HG03045 (cell line): ENCODE measurements around the gene ERGIC1.
"Not testable (repeated sequence)": the region's sequence is repeated elsewhere in the genome, so short reads cannot be mapped to it uniquely, and the experiment has no call there.

Experiments
- ATAC-seq: cut with Tn5 transposase; IDR thresholded peaks from one replicate; pipeline ENCODE4 v1.9.1; 2021; ENCODE audit warnings: mild to moderate bottlenecking, moderate library complexity; ENCODE audit not compliant: unreplicated experiment

ERGIC1 gene

DNA sequence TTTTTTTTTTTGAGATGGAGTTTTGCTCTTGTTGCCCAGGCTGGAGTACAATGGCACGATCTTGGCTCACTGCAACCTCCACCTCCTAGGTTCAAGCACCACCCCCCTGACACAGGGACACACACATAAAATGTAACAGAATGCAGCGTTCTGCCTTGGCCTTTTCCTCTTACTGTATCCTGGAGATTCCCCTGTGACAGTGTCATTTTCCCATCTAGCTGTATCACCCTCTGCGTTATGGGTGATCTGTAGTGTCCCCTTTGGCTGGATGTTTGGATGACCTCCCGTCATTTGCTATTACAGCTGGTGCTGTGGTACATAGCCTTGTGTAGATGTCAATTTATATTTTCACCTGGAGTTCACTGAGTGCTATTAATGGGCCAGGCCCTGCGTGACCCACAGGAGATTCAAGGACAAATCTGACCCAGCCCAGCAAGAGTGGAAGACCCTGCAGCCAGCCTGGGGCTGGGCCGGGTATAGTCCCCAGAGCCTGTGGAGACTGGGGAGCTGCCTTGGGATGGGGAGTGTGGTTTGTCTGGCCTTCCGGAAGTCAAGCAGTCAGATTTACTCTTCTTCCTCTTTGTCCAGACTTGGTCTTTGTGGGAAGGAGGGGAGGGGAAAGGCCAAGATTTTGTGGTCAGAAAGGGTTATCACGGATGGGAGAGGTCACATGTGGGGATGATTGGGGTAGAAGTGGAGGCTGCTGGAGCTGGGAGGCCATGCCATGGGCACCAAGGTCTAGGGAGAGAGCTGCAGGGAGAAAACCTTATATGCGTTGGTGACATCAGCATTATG lies 43.6 kb downstream of the ERGIC1 start:
- no peak for ATAC-seq

DNA sequence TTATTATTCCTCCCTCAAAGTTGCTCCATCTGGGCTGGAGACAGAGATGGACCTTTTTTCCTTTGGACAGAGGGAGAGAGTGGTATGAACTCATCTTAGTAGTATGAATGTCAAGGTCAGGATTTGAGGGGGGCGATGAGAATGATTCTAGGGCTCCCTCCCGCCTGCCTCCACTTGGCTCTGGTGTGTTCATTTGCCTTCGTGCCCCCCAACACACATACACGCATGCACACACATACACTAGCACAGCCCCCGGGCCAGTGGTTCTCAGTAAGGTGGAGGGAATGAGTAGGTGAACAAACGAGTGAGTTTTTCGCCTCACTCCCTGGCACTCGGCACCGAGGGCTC lies 44.5 kb downstream of the ERGIC1 start:
- ATAC-seq, result no peak

DNA sequence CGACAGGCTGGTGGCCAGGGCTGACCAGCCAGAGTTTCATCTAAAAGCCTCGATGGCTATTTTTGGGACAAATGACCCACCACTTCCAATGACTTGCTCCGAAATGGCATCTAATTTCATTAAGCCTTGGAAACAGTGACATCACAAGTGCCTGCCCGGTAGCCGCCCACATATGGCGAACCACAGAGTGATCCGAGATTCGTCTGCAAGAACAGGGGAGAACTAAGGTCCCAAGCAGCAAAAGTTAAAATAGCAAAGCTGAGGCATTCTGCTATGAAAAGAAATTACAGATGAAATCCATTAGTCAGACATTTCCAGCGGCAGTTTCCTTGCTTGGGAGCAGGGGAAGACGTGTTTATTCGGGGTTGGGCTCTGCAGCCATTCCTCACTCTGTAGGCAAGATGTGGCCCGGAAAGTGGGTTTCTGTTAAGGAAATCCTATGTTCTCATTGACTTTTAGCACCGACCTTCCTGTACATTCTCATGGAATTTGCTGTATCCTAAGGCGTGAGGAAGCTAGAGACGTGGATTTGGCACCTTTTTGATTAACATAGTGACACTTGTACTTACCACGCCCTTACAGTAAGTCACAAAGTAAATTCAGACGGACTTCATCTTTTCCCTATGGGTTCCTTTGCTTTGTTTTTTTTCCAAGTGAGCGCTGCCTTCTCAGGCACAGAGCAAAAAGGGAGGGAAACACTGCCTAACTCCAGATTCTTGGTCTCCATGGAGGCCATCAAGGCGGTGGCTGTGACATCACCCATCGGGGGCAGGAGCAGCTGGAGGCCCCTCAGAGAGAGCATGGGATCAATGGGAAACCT lies 45.1 kb downstream of the ERGIC1 start:
- ATAC-seq, result no peak

DNA sequence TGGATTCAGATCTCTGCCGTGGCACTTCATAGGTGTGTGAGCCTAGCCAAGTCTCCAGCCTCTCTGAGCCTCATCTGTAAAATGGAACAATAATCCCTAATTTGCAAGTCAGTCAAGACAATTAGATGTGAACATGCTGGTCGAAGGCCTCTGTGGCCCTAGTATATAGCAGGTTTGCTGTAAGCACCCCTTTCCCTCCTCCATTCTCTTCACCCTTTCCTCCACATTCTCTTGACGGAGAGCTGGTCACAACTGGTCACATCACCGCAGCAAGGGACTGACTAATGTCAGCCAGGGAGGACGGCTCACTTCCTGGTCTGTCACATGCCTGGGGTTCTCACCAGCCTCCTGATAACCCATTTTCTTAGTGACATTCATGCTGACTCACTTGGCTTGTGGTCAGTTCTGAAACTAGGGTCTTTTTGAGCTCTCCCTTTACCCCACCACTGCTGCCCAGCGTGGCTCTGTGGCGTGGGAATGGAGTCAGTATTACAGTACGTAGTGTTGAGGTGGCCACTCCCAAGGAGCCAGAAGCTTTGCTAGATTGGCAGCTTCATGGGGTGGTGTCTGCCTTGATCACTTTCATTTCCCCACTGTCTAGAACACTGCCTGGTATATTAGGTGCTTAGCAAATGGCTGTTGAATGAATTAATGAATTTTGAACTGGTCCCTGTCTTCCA lies 47.8 kb downstream of the ERGIC1 start:
- peak; percentile 59 for ATAC-seq

DNA sequence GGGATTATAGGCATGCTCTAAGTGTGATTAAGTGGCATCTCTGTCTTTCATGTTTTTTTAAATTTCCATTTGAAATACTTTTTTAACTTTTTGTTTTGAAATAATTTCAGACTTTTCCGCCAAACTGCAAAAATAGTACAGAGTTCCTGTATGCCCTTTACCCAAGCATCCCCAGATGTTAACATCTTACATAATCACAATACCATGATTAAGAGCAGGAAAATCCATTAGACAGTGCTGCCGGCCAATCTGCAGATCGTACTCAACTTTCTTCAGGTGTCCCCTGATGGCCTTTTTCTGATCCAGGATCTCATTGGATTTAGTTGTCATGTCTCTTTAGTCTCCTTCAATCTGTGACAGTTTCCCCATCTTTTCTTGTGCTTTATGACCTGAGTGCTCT lies 49.0 kb downstream of the ERGIC1 start:
- no peak for ATAC-seq

DNA sequence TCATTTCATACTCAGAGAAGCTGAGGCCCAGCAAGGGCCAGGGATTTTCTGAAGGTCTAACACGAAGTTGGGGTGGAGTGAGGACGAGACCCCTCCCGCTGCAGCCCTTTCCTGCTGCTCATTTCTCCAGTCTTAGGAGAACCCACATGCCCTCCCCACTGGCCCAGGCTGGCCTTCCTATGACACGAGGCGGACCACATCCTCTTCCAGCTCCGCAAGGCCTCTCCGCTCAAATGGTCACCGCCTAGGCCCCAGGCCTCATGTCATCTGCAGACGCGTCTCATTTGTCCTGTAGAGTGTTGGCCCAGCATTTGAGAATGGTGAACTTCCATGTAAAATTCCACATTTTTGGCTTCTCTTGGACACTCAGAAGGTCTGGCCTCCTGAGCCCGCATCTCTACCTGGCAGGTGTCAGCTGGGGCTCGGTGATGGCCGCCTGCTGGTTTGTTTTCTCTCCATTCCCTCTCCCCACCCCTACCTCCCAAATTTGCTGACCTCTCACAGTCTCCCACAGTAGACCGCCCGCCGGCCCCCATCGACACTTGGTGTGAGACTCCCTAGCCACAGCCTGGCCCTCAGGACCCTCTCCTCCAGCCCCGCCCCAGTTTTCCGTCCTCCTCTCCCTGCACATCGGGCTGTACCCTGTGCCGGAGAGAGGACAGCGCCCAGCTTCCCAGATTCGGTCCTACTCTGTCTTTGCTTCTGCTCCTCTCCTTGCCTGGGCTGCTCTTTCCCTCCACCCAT lies 51.7 kb downstream of the ERGIC1 start:
- no peak for ATAC-seq

DNA sequence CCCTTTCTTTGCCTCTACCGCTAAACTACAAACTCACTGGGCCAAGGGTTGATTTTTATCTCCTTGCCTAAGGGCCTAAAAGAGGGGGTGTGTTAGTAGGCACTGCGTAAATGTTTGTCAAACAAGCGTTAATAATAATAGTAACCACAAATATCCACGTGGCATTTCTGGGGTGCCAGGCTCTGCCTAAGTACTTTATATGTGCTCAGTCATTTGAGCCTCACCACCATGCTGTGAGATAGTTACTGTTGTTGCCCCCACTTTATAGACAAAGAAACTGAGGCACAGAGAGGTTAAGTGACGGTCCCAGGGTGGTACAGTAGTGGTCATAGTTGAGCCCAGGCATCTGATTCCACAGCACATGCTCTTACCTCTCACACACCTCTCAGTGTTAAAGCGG lies 52.4 kb downstream of the ERGIC1 start:
- ATAC-seq, result no peak

DNA sequence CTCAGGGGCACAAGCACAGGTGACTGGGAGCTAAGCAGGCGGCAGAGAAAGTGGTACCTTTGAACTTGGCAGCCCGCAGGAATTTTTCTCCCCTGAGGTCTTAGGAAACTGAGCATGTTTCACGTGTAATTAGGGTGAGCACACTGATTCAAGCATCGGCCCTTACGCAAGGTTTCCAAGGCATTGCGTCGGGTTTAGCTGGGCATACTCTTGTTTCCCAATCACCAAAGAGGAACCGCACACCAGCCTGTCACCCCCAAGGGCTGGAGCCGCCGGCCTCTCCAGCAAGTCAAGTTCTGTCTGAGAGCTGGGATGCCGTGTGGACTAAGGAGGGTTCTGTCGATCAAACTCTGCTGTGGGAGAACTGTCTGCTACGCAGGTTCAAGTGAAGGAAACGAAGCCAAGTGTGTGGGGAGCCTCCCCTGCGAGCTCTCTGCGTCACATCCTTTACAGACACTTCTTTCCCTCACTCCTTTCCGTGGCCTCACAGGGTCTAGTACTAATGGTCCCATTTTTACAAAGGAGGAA lies 53.0 kb downstream of the ERGIC1 start:
- no peak for ATAC-seq

DNA sequence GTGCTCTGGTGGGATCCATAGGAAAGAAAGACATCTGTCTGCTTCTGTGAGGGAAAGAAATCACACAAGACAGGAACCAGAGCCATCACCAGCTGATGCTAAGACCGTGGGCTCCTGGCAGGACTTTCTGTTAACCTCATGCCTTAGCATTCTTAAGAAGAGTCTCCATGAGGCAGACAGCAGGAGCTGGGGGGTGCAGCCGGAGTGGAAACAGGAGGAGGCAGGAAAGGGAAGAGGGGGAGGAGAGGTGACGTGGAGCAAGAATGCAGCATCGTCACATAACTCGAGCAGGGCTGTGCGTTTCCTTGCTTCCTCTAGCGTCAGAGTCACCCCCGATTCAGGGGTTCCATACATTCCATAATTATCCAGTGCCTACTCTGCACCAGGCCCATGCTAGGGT lies 53.6 kb downstream of the ERGIC1 start:
- no peak for ATAC-seq

DNA sequence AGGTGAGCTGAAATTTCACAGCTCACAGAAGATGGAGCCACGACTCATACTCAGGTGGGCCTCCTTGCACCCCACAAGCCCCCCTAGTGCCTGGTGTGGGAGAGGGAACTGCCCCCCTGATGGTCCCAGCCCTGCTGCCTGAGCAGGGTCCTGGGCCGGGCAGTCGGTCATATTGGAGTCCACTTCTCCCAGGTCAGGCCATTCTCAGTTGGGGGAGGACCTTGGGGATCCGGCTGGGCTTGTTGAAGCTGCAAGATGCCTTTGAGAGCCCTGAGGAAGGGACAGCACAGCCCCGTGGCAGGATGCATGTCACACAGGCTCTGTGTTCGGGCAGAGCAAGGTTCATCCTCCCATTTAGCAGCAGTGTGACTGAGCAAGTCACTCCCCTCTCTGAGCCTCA lies 56.6 kb downstream of the ERGIC1 start:
- ATAC-seq, result no peak

DNA sequence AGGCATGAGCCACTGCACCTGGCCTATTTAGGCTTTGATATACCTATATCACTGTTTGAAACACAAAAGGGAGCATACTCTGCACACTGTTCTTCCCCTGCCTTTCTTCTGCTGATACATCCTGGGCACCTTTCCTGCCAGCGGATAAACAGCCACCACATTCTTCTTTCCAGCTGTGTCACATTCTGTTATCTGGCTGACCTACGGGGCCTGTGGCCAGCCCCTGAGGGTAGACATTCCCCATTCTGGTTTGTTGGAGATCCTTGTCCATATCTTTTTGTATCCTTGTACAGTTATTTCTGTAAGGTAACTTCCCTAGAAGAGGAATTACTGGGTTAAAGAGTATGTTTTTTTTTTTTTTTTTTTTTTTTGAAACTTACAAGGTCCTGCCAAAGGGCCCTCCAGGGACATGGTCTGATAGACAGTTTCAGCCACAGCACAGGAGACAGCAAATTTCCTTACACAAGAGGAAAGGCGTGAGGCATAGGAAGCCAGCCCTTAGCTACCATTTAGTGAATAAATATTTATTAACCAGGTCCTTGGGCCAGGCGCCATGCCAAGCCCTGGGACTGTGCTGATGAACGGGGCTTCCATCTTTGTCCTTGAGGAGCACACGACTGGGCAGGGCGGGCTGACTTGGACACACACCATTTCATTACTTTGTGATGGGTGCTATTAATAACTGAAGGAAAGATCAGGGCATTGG lies 57.8 kb downstream of the ERGIC1 start:
- no peak for ATAC-seq

DNA sequence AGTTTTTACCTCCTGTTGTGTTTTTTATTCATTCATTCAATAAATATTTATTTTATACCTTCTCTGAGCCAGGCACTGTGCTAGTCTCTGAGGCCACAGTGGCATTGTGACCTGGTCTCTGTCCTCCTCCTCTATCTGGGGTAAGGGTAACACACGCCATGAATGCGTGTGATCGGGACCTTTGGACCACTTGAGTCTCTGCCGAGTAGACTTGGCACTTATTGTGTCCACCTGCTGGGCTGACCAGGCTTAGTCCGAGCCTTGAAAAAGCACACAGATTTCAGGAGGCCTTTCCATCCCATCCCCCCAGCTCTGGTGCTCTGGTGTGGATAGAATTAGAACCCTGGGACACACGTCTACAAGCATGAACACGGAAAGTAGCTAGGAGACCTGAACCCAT lies 58.7 kb downstream of the ERGIC1 start:
- no peak for ATAC-seq

DNA sequence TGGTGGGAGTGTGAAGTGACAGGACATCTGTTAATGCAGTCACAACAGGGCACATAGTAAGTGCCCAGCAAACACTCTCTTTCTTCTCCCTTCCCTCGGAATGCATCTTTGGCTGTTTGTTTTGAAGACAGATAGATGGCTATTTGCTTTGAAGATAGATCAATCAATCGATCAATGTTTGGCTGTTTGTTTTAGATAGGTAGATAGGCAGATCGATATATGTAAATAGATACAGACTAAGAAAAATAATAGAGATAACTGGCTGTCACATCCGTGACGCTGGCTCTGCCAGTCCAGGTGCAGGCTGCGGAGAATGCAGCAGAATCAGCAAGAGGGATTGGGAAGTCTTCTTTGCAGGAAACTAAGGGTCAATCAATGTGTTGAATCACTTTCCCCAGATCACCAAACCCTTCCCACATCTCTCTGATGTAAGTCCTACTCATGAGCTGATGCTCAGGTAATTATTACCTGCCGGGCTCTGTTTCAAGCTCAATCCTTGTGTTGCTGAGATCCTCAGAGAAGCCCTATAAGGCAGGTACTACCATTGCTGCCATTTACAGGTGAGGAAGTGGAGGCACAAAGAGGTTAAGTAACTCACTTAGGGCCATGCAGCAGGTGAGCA lies 60.8 kb downstream of the ERGIC1 start:
- ATAC-seq, result no peak

DNA sequence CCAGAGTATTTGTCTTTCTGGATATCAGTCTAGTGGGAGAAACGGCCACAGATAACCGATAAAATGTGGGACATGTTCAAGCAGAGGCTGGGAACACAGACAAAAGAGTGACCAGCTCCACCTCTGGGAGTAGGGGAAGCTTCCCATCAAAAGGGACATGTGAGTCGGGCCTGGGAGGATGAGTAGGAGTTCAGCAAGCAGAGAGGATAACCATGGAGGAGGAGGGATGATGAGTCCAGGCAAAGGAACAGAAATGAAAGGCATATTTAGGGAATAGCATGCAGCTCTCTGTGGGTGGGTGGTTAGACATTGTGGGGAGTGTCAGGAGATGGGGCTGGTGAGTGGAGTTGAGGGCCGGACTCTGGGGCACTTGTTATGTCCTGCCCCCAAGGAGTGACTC lies 61.5 kb downstream of the ERGIC1 start:
- ATAC-seq, result no peak

DNA sequence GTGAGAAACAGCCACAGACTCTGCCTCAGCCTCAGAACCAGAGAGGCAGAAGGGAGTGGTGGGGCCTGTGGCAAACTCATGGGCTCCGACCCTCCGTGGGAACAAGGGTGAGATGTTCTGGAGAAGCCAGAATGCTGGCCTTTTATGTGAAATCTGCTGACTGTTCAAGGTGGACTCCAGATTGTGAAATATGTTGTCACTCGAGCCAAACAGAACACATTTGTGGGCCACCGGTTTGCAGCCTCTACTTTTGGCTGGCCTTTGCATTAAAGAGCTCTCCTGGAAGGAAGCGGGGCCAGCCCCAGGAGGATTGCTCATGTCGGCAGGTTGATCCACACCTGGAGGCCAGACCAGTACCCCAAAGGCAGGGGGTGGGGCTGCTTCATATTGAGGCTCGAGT lies 62.4 kb downstream of the ERGIC1 start:
- ATAC-seq, result no peak

DNA sequence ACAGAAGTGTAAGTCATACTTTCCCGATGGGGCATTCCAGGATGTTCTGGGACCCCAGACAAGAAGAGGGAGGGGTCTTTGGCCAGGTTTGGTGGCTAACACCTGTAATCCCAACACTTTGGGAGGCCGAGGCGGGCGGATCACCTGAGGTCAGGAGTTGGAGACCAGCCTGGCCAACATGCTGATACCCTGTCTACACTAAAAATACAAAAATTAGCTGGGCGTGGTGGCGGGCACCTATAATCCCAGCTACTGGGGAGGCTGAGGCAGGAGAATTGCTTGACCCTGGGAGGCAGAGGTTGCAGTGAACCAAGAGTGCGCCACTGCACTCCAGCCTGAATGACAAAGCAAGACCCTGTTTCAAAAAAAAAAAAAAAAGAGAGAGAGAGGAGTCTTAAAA lies 63.0 kb downstream of the ERGIC1 start:
- not testable (repeated sequence) for ATAC-seq

DNA sequence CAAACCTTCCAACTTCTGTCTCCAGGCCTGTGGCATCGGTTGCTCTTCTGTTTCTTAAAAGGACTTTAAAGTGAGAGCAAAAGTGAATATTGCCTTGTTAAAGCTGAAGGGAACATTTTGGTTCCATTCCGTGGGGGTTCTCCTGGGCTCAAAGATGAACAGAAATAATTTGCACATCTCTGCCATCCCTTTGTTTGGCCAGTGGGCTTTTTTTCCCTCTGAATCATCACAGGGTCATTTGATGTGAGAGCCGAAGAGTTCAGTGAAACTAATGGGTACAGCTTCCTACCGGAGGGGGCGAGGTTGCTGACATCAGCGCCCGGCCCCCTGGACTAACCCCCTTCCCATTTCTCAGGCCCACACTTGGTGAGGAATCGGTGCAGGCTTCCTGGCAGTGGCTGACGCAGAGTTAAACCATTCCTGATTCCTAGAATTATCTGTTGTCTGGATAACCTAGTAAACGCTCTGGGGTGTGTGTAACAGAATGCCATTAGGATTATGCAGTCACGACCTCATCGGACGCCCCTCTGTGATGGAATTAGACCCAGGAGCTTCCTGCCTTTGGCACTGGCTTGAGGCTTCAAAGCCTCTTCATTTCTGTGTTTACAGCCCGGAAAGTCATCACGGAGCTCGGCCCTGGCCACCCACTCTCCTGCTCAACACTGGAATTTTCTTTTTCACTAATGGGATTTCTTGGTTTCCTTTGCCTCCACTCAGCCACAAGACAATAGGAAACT lies 63.6 kb downstream of the ERGIC1 start:
- no peak for ATAC-seq

DNA sequence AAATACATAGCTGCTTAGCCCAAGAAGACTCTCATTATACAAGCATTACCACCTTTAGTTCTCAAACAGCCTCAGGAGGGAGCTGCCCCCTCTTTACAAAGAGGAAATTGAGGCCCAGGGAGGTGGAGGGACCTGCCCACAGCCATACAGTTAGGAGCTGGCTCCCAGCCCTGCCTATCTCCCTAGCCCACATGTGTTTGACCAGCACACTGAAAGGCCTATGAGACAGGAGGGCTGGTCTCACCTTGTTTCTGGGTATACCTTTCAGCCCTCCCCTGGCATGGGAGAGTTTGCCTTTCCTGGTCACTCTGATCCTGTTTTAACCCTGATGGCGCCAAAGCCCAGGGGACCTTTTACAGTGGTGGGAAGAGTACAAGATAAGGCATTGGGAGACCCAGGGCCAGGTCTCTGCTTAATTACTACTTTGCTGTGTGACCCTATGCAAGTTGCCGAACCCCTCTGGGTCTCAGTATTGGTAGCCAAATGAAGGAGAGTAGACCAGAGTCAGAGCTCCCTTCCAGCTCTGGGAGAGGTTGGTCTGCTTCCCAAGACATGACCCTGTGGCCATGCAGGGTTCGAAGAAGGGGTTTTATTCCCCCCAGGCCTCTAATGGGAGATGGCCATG lies 64.3 kb downstream of the ERGIC1 start:
- no peak for ATAC-seq
